Testis (tissue), 2 donors: ENCODE results near the gene BMP7.

Experiments
- CTCF ChIP-seq, 3 experiments: fragments of 450-650 bp in 2 of 3; fragments of 200-600 bp in 1 of 3; sonication (generic) in 1 of 3; IDR thresholded peaks; one replicate each; pipeline ENCODE4 v1.5.1; 2016 to 2019; ENCODE audit warnings: antibody characterized with exemption in 3 of 3, mild to moderate bottlenecking in 2 of 3, moderate library complexity in 1 of 3
- POLR2A ChIP-seq: fragments of 450-650 bp; IDR thresholded peaks from one replicate; pipeline ENCODE4 v1.6.1; 2017; ENCODE audit warnings: antibody characterized with exemption, mild to moderate bottlenecking, moderate library complexity

- TF ChIP-seq CTCF (IDR thresholded peaks at IDR 0.05), result no peak
- TF ChIP-seq POLR2A, result no peak
Measured at GRCh38 chr20:57312138-57312537, 45.7 kb upstream of the BMP7 start.
